Activated naive CD4-positive, alpha-beta T cell treated with Interleukin-2 at 50 U/mL for 16 hours (primary cell): ENCODE measurements around the gene CSK.

Source experiments
- DNase-seq: peaks from one replicate; pipeline ENCODE4 v3.0.0-alpha.2; 2020

The CSK gene

DNA sequence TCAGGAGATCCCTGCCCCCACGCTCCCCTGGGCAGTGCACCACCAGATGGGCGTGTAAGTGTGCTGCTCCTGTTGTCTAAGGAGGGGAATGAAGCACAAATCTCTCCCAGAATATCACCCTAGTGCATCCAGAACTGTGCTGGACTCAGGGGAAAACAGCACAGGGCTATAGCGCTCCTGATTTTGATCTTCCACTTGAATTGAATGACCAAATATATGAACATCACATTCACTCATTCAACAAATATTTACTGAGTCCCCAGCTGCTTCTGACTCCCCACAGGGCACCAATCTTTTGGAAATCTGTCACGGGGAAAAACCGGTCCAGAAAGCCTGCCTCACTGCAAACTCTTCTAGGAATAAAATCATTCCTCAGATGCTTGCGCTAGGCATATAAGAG is 47.0 kb downstream of the CSK start:
- no peak for DNase-seq

DNA sequence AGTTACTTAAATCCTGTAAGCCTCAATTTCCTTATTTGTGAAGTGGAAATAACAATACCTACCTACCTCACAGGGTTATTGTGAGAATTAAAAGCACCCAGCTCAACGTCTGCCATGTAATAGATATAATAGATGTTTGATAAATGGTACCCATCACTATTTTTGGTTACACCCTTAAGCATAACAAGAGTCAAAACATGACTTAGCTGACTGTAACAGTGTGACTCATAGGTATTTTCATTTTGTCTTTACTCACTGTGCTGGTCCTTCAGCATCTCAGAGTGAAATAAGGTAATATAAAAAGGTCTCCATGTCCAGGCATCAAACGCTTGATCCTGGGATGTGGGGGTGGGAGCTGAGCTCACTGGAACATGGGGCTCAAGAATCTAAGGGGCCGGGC is 47.6 kb downstream of the CSK start:
- DNase-seq: no peak

DNA sequence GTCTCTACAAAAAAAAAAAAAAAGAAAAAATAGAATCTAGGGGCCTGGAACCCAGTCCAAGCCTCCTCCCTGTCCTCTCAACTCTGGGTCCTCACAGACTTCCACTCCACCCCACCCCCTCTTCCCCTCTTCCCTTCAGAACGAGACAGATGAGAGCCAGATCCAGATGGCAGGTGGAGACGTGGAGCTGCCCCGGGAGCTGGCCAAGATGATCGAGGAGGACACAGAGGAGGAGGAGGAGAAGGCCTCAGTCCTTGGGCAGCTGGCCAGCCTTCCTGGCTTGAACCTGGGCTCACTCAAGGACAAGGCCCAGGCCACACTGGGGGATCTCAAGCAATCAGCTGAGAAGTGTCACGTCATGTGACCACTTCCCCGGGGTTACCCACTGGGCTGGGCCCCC is 48.1 kb downstream of the CSK start:
- no peak for DNase-seq

DNA sequence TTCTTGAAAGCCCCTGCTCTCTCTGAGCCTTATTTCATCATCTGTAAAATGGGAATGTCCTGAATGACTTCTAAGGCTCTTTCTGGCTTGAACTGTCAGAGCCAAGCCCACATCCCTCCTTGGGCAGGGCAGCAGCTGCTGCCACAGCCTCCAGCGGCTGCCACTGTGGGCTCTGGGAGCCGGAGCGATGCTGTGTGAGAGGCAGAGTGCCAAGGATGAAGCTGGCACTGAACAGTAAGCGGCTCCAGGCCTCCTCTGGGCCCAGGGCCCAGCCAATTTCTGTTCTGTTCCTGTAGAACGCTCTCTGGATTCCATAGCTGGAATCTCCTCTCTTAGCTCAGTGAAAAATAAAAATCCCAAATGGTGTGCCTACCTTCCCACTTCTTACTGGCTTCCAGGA is 49.0 kb downstream of the CSK start:
- DNase-seq: no peak

DNA sequence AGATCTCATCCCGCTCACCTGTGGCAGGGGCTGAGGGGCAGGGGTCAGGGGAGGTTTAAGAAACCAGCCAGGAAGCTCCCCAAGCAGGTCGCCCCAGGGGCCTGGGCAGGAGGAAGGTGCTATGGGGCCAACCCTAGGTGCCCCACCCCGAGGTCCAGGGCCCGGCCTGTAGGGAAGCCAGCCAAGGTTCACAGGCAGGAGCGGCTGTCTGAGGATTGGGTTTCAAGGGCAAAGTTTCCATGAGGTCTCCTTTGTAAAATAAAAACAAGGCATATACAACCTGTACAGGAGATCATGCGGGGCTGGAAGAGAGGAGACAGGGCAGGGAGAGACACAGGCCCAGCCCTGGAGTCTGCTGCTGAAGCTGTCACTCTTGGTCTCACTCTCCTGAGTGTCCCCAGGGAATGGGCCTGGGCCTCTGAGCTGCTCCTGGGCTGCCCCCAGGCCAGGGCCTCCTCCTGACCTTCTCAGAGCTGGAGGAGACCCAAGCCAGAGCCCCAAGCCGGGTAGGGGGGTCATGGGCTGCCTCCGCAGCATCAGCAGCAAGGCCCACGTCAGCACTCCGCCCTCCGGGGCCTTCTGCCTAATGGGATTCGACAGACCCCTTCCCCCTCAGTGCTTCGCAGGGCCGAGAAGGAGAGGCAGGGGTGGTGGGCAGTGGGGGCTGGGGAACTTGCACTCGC is 50.1 kb downstream of the CSK start:
- DNase-seq: no peak

DNA sequence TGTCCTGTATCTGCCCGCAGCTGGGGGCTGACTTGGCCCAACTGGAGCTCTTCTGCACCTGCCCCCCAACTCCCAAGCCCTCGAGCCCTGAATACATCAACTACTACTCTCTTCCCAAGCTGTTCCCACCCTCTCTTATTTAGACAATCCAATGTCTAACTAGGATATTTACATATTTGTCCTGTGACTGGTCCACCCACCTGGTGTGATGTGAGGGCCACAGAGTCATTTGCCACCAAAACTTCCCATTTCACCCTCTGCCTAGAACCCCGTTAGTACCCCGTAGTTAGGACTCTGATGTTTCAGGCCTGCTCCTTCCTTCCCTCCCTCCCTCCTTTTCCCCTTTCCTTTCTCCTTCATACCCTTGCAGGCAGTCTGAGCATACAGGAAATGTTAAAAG is 50.9 kb downstream of the CSK start:
- no peak for DNase-seq

DNA sequence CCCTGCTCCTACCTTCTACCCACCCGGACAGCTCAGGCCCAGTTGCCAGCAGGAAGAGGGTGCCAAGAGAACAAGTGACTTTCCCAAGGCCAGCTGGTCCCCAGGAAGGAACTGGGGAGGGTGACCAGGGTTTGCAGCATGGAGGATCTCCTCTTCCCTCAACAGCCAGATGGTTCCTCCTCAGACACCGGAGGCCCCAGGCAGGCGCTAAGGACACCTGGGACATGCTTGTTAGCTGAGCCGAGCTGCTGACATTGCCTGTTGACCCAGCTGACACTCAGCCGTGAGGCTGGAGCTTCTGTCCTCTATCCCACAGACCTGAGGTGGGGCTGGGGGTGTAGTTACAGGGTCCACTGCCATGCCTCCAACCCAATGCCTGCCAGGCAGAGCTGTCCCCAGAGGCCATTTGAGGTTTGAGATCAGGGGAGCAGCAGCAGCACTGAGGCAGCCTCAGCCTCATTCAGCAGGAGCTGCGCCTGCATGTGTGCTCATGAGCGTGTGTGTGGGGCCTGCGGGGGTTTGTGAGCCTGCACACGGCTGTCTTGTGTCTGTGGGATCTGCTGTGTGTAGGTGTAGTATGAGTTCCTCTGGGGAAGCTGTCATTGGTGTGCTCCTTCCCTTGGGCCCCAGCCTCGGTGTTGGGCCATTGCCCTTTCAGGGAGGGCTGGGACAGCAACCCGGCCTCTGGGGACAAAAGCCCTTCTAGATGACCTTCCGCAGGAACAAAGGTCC is 51.7 kb downstream of the CSK start:
- DNase-seq: no peak

DNA sequence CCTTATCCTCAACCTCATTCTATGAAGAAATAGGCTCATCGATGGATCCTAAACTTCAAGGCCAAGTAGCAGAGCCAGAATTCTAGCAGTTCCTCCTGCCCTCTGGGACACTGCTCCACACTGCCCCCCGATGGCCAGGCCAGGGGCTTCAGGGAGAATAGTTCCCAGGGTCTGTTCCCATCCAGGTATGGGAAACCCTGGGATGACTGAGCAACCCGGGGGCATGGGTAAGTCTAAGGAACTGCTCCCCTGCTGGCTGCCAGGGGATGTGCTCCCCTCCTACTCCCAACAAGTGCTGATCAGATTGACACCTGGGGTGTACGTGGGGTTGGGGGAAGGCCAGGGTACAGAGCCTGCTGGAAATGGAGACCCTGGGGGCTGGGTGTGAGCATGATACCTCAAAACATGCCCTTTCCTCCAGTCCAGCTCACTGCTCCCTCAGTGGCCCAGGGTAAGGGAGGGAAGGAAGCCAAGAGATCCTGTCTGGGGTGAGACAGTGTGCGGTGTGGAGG is 53.5 kb downstream of the CSK start:
- DNase-seq: peak; percentile 47

DNA sequence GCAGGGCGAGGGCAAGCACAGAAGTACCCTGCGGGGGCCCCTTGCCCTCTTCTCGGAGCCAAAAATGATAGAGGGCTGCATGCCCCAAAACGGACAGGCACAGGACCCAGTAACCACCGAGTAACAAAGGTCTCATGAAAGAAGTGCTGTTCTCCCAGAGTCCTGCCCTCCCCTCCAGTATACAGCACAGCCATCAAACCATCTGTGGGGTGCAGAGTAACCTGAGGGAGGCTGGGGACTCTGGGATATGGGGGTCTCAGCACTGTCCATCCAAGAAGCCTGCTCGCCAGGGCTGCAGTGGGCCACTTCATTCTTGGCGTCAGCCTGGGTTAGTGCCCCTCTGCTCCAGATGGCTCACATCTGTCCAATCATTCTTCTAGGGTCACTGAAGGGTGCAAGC is 55.0 kb downstream of the CSK start:
- DNase-seq: no peak

DNA sequence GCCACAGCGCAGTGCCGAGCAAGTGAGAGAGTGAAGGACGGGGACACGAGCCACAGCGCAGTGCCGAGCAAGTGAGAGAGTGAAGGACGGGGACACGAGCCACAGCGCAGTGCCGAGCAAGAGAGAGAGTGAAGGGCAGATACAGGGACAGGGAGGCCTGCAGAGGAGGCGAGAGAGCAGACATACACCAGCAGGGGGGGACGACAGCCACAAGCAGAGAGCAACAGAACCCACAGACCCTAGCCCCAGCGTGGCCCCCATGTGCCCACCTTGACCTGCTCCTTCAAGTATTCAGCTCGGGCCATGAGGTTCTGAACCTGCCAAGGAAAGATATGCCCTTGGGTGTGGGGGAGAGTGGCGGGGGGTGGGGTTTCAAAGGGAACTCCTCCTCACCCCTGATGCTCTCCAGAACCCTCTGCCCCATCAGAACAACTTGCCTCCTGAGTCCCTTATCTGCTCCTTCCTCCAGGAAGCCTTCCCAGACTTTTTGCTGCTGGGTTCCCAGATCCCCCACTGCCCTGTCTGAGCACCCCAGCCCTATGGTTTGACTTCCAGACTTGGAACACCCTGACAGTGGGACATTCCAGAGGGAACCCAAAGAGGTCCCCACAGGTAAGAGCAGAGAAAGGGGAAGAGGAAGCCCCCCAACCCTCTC is 55.7 kb downstream of the CSK start:
- DNase-seq: no peak

DNA sequence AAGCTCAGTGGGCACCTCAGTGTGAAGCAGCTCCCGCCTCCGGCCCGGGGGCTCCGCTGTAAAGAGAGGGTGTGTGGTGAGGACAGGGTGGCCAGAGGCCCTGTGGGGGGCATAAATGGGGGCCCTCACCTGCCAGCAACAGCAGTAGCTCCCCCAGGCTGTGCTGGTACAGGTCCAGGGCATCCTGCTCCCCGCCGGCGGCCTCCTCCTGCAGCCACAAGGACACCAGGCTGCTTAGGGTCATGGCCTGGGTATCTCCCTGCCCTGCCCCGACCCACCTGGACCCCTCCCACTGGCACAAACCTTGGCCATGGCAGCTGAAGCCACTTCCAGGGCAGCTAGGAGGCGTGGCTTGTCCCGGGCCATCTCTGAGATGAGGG is 56.2 kb downstream of the CSK start:
- DNase-seq: no peak

DNA sequence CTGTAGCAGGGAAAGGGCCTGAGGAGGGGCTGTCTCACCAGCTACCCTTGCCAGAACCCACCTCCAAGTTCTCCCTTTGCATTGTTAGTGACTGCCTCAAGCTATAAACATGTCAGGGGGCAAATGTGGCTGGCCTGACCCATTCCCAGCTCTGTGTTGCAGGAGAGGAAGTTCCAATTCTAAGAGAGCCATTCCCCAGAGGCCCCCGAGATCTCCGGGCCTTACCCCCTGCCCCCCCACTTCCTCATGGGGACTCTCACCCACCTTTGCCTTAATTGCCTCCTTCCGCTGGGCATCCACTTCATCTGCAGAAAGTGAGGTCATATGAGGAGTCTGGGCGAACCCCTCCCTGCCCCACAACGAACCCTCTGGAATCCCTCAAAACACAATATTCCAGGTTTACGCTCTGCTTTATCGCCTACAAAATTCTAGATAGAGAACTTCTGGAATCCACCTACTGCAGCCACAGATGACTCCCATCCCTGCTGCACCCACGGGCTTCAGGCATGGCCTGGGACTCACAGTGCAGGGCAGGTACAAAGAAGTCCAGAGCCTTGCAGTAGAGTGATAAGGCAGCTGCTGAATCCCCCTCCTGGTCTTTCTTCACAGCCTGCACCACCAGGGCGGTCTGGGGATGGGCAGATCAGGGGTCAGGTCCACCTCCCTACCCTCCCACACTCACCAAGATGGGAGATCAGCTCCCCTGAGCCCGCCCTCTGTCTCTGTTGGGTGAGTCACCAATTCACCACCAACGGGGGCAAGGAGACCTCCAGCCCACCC is 57.1 kb downstream of the CSK start:
- DNase-seq: no peak

DNA sequence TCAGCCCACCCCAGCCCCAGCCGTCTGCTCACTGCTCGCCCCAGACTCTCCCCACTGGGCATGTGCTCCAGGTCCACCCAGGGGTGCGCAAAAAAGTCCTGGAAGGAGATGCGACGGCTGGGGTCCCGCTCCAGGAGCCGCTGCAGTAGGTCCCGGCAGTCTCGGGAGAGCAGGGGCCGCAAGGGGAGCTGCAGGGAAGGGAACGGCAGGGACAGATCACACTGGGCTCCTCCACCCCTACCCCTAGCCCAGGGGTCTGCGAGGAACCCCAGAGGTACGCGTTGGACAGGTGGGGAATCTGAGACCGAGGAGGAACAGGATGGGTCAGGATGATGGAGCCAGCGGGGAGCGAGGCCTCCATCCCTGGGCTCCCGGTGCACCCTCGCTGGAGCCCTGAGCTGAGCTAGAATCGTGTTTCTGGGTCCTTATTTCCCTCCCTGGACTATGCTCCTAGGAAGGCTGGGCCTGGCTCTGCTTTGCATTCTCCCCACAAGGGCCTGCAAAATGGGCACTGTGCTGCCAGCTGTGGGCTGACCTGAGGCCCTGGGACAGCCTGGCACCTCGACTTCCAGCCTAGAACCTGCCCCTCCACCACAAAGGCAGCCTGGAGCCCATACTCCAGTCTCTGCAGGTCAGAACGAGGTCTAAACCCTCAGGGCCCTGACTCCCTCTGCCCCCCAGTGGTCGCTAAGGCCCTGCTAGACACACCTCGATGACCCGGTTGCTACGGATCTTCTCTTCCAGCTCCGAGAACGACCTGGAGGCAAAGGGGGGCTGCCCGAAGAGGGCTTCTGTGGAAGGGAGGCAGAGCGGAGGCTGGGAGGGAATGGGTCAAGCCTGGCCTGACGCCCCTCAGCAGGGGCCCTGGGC is 57.9 kb downstream of the CSK start:
- no peak for DNase-seq

DNA sequence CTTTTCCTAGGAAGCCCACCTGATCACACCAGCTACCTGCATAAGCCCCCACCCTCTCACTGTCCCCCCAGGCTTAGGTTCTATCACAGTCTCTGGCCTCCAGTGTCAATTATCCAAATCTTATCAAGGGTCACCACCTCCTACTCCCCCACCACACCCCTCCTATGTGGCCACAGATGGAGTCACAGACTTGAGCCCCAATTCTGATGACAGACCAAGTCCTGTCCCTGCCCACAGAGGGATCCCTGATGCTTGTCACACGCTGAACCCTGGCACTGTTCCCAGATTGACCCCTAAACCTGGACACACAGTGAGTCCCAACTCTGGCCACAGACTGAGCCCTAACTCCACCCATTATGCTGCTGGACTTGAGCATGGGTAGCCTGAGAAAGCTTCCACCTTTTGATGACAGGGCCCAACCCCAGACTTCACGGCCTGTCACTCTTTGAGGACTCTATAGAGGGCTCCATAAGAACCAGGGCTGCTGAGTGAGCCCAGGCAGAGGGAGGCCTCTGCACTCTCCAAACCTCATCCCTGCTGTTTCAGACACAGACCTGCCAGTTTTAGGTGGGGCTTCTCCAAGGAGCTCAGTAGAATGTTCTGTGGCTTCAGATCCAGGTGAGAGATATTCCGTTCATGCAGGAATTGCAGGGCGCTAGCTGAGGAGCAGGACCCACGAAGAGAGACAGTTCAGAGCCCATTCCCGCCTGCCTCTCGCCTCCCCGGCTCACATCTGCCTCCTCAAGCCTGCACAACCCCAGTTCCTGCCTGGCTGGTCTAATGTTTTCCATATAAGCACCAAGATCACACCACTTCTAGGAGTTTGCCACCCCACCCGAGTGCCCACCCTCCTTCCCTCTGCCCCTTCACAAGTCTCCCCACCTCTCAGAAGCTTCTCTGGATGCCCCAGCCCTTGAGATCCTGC is 59.2 kb downstream of the CSK start:
- DNase-seq: no peak

DNA sequence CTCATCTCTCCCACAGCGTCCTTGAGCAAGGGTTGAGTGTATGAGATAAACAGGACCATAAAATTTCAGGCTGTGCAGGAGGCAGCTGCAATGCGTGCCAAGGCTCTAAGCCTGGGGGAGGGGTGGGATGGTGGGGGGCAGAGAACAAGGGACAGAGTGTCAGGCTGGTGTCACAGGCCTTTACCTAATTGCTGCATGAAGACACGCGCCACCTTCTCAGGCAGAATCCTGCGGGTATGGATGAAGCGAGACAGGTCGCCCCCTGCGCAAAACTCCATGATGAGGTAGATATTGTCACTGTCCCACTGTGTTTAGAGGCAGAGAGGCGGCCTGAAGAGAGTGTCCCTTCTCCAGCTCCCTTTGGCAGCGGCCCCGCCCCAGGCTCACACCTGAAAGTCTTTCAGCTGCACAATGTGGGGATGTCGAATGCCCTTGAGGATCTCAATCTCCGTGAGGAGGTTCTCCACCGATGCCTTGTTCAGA is 60.1 kb downstream of the CSK start:
- DNase-seq: no peak

DNA sequence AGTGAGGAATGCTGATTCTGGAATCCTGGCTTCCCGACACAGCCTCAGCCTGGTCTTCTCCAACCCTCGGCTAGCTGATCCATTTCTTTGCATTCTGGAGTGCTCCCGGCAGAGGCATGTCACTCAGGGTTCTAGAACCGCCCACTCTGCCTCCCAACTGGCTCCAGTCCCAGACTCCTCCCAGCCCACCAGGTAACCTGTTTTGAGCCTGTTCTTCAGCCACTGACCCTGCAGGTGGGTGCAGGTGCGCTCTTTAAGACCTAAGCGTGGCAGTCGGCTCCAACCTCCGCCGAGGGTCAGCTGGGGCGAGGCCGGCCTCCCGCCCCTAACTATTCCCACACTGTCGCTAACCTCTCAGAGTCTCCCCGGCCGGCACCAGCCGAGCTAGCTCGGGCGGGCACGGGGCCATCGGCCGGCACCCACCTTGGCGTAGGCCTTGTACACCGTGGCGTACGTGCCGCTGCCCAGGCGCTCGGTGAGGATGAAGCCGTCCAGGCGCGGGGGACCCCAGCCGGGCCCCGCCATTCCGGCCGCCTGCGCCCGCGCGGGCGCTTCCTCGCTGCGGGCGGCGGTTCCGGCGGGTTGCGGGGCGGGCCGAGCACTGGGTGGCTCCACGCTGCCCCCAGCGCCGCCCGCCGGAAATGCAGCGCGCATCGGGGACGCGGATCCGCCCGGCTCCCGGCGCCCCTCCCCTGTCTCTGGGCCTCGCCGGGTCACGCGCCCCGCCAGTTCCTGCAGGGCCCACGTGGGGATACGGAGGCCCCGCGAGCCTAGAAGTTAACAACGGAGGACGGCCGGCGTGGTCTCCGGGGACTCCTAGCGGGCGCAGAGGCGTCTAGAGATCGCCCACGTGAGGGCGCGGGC is 60.9 kb downstream of the CSK start, which contains the start of gene ULK3:
Gene ULK3 (minus strand): TSS at position 576 of the 864 bp plus-strand sequence. CDS start 51 bp downstream, at position 525.
- DNase-seq: peak; percentile 92

DNA sequence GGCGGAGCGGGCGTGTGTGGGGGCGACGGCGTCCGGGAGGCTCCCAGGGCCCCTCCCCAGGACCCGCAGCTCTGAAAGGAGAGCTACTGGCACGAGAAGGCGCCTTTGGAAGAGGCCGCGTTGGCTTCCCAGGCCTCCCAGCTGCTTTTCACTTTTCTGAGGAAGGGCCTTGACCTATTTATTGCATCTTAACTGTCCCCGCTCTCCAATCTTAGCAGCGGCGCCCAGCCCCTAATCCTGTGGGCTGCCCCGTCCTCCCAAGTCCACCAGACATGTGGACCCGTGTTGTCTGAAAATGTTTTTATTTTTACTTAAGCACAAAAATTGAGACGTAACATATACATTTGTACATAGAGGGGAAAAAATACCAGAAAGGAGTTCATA is 61.6 kb downstream of the CSK start:
- no peak for DNase-seq

DNA sequence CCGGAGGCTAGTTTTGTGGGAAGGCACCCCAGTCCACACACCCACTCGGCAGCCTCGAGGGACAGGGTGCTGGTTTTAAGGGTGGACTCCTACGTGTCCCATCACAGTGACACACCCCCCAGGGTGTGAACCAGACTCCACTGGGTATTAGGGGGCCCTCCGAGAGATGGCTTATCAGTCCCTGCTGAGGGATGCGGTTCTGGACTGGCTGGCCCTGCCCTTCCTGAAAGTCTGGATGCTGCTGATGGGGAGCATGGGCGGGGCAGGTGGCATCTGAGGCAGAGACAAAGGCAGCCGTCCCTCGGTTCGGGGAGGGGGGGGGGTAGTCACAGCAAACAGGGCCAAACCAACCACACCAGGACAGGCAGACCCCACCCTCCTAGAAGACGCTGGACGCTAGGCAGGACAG is 62.0 kb downstream of the CSK start:
- DNase-seq: no peak

DNA sequence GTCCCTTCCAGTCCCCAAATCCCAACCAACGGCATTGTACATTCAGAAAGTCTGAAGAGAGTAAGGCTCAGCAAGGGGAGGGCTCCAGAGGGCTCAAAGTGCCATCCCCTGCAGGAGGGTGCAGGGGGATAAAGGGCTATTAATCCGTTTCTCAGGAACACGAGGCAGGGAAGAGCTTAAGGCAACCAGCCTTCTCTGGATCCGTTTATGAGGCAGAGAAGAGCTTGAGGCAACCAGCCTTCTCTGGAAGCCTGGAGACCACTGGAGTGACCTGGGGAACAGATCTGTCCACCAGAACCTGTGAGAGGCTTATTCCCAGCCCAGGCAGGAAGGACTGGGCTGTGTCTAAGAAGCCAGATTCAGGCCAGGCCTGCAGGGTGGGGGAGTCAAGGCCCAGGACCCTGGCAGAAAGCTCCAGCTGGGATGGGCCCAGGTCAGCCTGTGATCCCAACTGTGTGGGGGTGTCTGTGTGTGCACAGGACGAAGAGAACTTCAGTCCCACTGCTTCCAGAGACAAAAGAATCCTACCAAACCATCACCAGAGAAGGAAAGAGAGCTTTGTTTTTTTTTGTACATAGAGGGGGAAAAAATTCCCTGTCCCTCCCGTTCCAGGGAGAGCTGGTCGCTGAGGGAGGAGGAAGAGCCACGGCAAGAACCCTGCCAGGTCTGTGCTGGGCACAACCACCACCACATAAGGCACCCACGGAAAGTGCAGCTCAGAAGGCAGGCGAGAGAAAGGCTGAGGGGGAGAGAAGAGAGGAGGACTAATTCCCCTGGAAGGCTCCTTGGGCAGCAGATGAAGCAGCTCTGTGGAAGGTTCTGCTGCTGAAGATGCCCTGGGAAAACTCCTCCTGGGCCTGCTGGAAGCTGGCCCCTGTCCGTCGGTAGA is 62.7 kb downstream of the CSK start:
- no peak for DNase-seq
